IPS-NIHi11 (cell line): Measurements from ENCODE around the gene CEACAM8.
"Not testable (repeated sequence)": the region's sequence is repeated elsewhere in the genome, so short reads cannot be mapped to it uniquely, and the experiment has no call there.

Experiments
- DNase-seq: peaks from one replicate; pipeline ENCODE4 v3.0.0; 2012; ENCODE audit warnings: mixed read lengths, low spot score

Gene CEACAM8

GRCh38 chr19:42594617-42595489 is at the start of gene CEACAM8:
CEACAM8 (minus strand) TSS chr19:42594924; CDS start chr19:42594828, 96 bp downstream.
- DNase-seq: no peak

GRCh38 chr19:42639324-42640092 is 44.8 kb upstream of the CEACAM8 start:
- DNase-seq: not testable (repeated sequence)

- DNase-seq: no peak
Measured at GRCh38 chr19:42635233-42635539, 40.5 kb upstream of the CEACAM8 start.

- DNase-seq: peak; percentile 45
Measured at GRCh38 chr19:42634409-42635232, 39.9 kb upstream of the CEACAM8 start.

- DNase-seq: no peak
Measured at GRCh38 chr19:42629191-42629590, 34.5 kb upstream of the CEACAM8 start.

- DNase-seq: no peak
Measured at GRCh38 chr19:42628411-42629140, 33.9 kb upstream of the CEACAM8 start.

- no peak for DNase-seq
Measured at GRCh38 chr19:42627916-42628315, 33.2 kb upstream of the CEACAM8 start.

- DNase-seq: no peak
Measured at GRCh38 chr19:42626181-42626580, 31.5 kb upstream of the CEACAM8 start.

GRCh38 chr19:42619271-42619670 is 24.5 kb upstream of the CEACAM8 start:
- DNase-seq: no peak

GRCh38 chr19:42613666-42614065 is 18.9 kb upstream of the CEACAM8 start:
- DNase-seq: no peak

- not testable (repeated sequence) for DNase-seq
Measured at GRCh38 chr19:42610401-42610915, 15.7 kb upstream of the CEACAM8 start.

GRCh38 chr19:42606660-42607351 is 12.1 kb upstream of the CEACAM8 start:
- DNase-seq: peak; percentile 86

- peak; percentile 63 for DNase-seq
Measured at GRCh38 chr19:42601811-42602443, 7.2 kb upstream of the CEACAM8 start.

- DNase-seq: peak; percentile 71
Measured at GRCh38 chr19:42596391-42597072, 1.8 kb upstream of the CEACAM8 start.

- DNase-seq: no peak
Measured at GRCh38 chr19:42595550-42596172, 937 bp upstream of the CEACAM8 start.

GRCh38 chr19:42589792-42590191 is 4.9 kb downstream of the CEACAM8 start:
- DNase-seq: no peak

- no peak for DNase-seq
Measured at GRCh38 chr19:42584466-42584865, 10.3 kb downstream of the CEACAM8 start.

GRCh38 chr19:42577016-42577415 is 17.7 kb downstream of the CEACAM8 start:
- DNase-seq: no peak

- no peak for DNase-seq
Measured at GRCh38 chr19:42576241-42576640, 18.5 kb downstream of the CEACAM8 start.
